Heart left ventricle (tissue), 16 donors: ENCODE data around the gene MEP1A. TPM values are rescaled to one million over a fixed set of nuclear protein-coding genes. Genes with fewer than 3 reads are reported as not detected.
"Not testable (repeated sequence)": the region's sequence is repeated elsewhere in the genome, so short reads cannot be mapped to it uniquely, and the experiment has no call there.

Experiments
- ATAC-seq, 4 donors: fragments of 200-7000 bp; cut with Tn5 transposase; one replicate each; pipeline ENCODE4 v1.9.1; 2020 to 2022; ENCODE audit warnings: moderate library complexity in 4 of 4, mild to moderate bottlenecking in 3 of 4, moderate number of reproducible peaks in 1 of 4
- DNase-seq, 5 donors: peaks; one replicate each; pipeline ENCODE4 v3.0.0-alpha.2; 2020
- H3K27ac ChIP-seq, 12 donors: fragments of 200-600 bp; sonication (generic) in 4 of 12; one replicate each; pipeline versions ENCODE4 v1.5.0 to v1.8.0; 2016 to 2022; ENCODE audit warnings: mild to moderate bottlenecking in 2 of 12
- H3K27me3 ChIP-seq, 9 donors: fragments of 200-600 bp; sonication (generic) in 2 of 9; one replicate each; pipeline versions ENCODE4 v1.5.1 to v1.8.0; 2016 to 2022; ENCODE audit warnings: mild to moderate bottlenecking in 3 of 9
- H3K36me3 ChIP-seq, 9 donors: fragments of 200-600 bp; sonication (generic) in 2 of 9; one replicate each; pipeline versions ENCODE4 v1.5.0 to v1.8.0; 2018 to 2022; ENCODE audit warnings: mild to moderate bottlenecking in 2 of 9
- H3K4me1 ChIP-seq, 12 donors: fragments of 200-600 bp; sonication (generic) in 4 of 12; one replicate each; pipeline versions ENCODE4 v1.5.0 to v1.8.0; 2016 to 2022; ENCODE audit warnings: mild to moderate bottlenecking in 3 of 12
- H3K4me3 ChIP-seq, 12 donors: fragments of 200-600 bp; sonication (generic) in 4 of 12; one replicate each; pipeline versions ENCODE4 v1.5.0 to v1.8.0; 2017 to 2022; ENCODE audit warnings: mild to moderate bottlenecking in 9 of 12, moderate library complexity in 4 of 12
- H3K9me3 ChIP-seq, 12 donors: fragments of 200-600 bp; sonication (generic) in 4 of 12; one replicate each; pipeline versions ENCODE4 v1.5.0 to v1.8.0; 2016 to 2022; ENCODE audit warnings: mild to moderate bottlenecking in 1 of 12
- POLR2A ChIP-seq, 2 donors: fragments of 450-650 bp; IDR thresholded peaks; one replicate each; pipeline ENCODE4 v1.6.1; 2017; ENCODE audit warnings: antibody characterized with exemption in 2 of 2, mild to moderate bottlenecking in 2 of 2, moderate library complexity in 2 of 2
- WGBS, 4 donors: extraction: QIAGEN DNeasy Blood & Tissue Kit in 2 of 4; methylation state at CpG; one replicate each; pipeline versions ENCODE4 v1.1.5 to v1.1.7; 2013 to 2018; 5-methylcytosine and 5-hydroxymethylcytosine counted together
- intact Hi-C, 10 donors: fragments of 100-400 bp; cut with DNase I; formaldehyde crosslinking; loops; one replicate each; pipeline versions ENCODE4 v1.11.1 to v1.14.2; 2022
- long read RNA-seq, 3 donors: library from polyadenylated mRNA; unstranded; transcript quantifications; one replicate each; pipeline ENCODE4 v2.0.0, GENCODE V29; 2020 to 2021
- polyA plus RNA-seq, 2 donors: library from polyadenylated mRNA; stranded (reverse); fragments of 200-250 nt; gene quantifications; one replicate each; pipeline ENCODE4 v1.2.3, GENCODE V29; 2013
- total RNA-seq, 9 donors: library from RNA; depleted of rRNA in 2 of 9; stranded (reverse); fragments of >200 nt in 2 of 9; fragmentation: NEBNext Ultra II Directional in 3 of 9; extraction: Animal tissue kit (Norgen Biotek cat#: 25700) in 3 of 9; gene quantifications; one replicate each; pipeline versions ENCODE4 v1.1.0 to v1.2.4, GENCODE V29; 2016 to 2023
- TF ChIP-seq, protein P1 (sequence below), 12 donors: fragments of 200-600 bp; sonication (generic) in 4 of 12; IDR thresholded peaks; one replicate each; pipeline versions ENCODE4 v1.5.0 to v1.8.0; 2018 to 2022; ENCODE audit warnings: antibody characterized with exemption in 12 of 12, mild to moderate bottlenecking in 5 of 12
- donor health status: ischemic (EF 13 %, LVEDD 7.1; RV severe dilation, severe dysfunction).
- donor health status: healthy with polysubstance abuse.
- donor health status: DM: no; HTN: yes; CAD: no.
- donor health status: DM: no; HTN: no; CAD: no.
- donor health status: ischemic (EF 25% LVEDD 6.9; RV normal size, moderate dysfunction).
- donor health status: ischemic (EF 25% LVEDD 5.7; RV mildly dilated, moderate dysfunction).
- donor health status: healthy.
- donor health status: DM: yes; HTN: yes; CAD: no.
- donor health status: ischemic (EF 35%, LVEDD 5.7; RV mildly dilated, moderate dysfunction).
- donor health status: nonischemic (EF 11% LVEDD 7.7; RV severe dilation, severe dysfunction).
- donor health status: DM: yes; HTN: yes; CAD: no.
- donor health status: PGD.
- donor health status: ischemic (EF 29% LVEDD 5.4; RV normal size, mild dysfunction).
- donor health status: nonischemic (EF 23%, LVEDD 6.1; RV moderate dilation, normal function).

Gene MEP1A
- total RNA-seq (not detected), polyA plus RNA-seq (not detected)
- long read RNA-seq, donor 1 = 0 reads
- long read RNA-seq, donor 2 = 0 reads
- long read RNA-seq, donor 3 = 0 reads

- ATAC-seq = no peak
- no peaks in the 10 kb centered on the region for H3K27me3 ChIP-seq
- H3K4me1 ChIP-seq = no peaks in the 10 kb centered on the region
- 88 to 94% (median 89%) methylated on average over 8 of the region's 8 CpGs for WGBS, 4 donors
- H3K36me3 ChIP-seq = no peaks in the 10 kb centered on the region
- no peak for TF ChIP-seq POLR2A (IDR thresholded peaks at IDR 0.05)
- TF ChIP-seq, protein P1, sequence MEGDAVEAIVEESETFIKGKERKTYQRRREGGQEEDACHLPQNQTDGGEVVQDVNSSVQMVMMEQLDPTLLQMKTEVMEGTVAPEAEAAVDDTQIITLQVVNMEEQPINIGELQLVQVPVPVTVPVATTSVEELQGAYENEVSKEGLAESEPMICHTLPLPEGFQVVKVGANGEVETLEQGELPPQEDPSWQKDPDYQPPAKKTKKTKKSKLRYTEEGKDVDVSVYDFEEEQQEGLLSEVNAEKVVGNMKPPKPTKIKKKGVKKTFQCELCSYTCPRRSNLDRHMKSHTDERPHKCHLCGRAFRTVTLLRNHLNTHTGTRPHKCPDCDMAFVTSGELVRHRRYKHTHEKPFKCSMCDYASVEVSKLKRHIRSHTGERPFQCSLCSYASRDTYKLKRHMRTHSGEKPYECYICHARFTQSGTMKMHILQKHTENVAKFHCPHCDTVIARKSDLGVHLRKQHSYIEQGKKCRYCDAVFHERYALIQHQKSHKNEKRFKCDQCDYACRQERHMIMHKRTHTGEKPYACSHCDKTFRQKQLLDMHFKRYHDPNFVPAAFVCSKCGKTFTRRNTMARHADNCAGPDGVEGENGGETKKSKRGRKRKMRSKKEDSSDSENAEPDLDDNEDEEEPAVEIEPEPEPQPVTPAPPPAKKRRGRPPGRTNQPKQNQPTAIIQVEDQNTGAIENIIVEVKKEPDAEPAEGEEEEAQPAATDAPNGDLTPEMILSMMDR (IDR thresholded peaks at IDR 0.05) = no peak
- H3K27ac ChIP-seq = no peak within 1 kb of the TSS
- no peak for DNase-seq
- no peak within 1 kb of the TSS for H3K4me3 ChIP-seq
- no peaks in the 10 kb centered on the region for H3K9me3 ChIP-seq
- intact Hi-C loops = no loop called here
Observed at GRCh38 chr6:46793138-46793537, at the start of gene MEP1A. TSS of gene MEP1A (plus strand) at chr6:46793389. CDS start at chr6:46793399, 10 bp downstream.

DNA sequence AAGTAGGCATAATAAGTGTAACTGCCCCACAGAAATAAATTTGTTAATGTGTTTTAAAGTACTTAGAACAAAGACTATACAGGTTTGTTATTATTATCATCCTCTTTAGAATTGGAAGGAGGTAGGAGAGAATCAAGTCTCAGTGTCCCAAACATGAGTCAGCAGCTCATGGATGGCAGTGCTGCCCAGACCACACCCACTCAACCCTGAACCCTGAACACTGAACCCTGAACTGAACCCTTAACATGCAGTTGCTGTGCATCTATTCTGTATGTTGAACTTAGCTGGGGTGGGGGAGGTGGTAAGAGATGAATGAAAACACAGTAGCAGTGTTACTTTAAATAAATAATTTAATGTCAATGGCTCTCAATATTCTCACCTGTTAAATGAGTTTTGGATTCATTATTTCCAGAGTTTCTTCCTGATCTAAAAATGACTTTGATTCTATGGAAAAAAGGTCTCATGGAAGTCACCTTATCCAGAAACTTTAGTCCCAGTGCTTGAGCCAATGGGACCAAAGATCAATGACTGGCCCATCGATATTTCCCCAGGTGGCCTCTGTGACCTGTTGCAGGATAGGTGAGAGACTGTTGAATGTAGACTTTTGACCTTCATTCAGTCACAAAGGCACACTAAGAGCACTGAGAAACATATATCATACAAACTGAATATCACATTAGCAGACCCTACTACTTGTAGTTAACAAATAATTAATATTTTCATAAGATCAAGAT lies 49.6 kb upstream of the MEP1A start:
- intact Hi-C loops = no loop called here
- TF ChIP-seq, protein P1 (IDR thresholded peaks at IDR 0.05) = no peak
- no peak for TF ChIP-seq POLR2A (IDR thresholded peaks at IDR 0.05)
- no peaks in the 10 kb centered on the region for H3K36me3 ChIP-seq
- H3K4me3 ChIP-seq = no peak overlapping the region
- 77 to 95% (median 83%) methylated on average over 1 of the region's 1 CpG for WGBS, 4 donors
- H3K4me1 ChIP-seq = no peaks in the 10 kb centered on the region
- H3K9me3 ChIP-seq = no peaks in the 10 kb centered on the region
- no peak overlapping the region for H3K27ac ChIP-seq
- no peak for DNase-seq
- peaks cover 0 to 6% (median 0%) of the 10 kb centered on the region in 9 donors for H3K27me3 ChIP-seq
- ATAC-seq = no peak

DNA sequence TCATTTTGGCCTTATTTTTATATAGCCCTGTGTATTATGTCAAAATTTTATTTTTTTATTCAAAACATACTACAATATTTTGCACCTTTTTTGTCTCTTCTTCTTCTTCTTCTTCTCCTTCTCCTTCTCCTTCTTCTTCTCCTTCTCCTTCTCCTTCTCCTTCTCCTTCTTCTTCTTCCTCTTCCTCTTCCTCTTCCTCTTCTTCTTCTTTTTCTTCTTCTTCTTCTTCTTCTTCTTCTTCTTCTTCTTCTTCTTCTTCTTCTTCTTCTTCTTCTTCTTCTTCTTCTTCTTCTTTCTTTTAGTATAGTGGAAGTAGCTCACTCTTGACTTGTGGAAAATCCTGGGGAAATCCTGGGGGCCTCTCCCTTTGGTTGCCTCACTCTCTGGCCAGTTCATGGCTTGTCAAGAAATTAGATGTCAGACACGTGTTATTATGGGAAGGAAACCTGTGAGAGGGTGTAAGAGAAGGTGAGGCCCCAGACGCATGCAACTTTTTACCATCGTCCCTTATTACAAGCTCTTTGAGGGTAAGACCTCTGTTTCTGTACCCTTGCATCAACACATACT lies 48.9 kb upstream of the MEP1A start:
- H3K36me3 ChIP-seq, H3K4me1 ChIP-seq, DNase-seq, ATAC-seq, intact Hi-C loops, H3K4me3 ChIP-seq, H3K27me3 ChIP-seq, H3K27ac ChIP-seq, H3K9me3 ChIP-seq: not testable (repeated sequence)
- 78 to 86% (median 80%) methylated on average over 3 of the region's 3 CpGs for WGBS, 4 donors

GRCh38 chr6:46745973-46746372 lies 47.2 kb upstream of the MEP1A start:
- Histone ChIP-seq H3K9me3 (no peaks in the 10 kb centered on the region), H3K4me3 (no peak overlapping the region), H3K27me3 (no peaks in the 10 kb centered on the region), H3K36me3 (no peaks in the 10 kb centered on the region), H3K27ac (no peak overlapping the region), H3K4me1 (no peaks in the 10 kb centered on the region)
- TF ChIP-seq POLR2A (IDR thresholded peaks at IDR 0.05) = no peak
- TF ChIP-seq, protein P1 (IDR thresholded peaks at IDR 0.05) = no peak
- ATAC-seq = no peak
- no peak for DNase-seq
- WGBS, 4 donors = 71 to 80% (median 78%) methylated on average over 2 of the region's 2 CpGs
- intact Hi-C loops = no loop called here
